Uterus (tissue), 4 donors: Measurements from ENCODE around the gene SIK2. TPM values are rescaled to one million over a fixed set of nuclear protein-coding genes. Genes with fewer than 3 reads are reported as not detected.

Experiments
- DNase-seq, 2 donors: peaks; one replicate each; pipeline ENCODE4 v3.0.0-alpha.2; 2019 to 2020
- H3K27ac ChIP-seq, 2 donors: fragments of 200-600 bp; sonication (generic); 1 replicate in 1 of 2; 2 replicates in 1 of 2; pipeline ENCODE4 v1.5.1; 2016 to 2018
- H3K27me3 ChIP-seq, 2 donors: fragments of 200-600 bp; sonication (generic); one replicate each; pipeline ENCODE4 v1.5.1; 2018 to 2019; ENCODE audit warnings: control low read depth in 1 of 2
- H3K36me3 ChIP-seq, 2 donors: fragments of 200-600 bp; sonication (generic); one replicate each; pipeline ENCODE4 v1.5.1; 2019; ENCODE audit warnings: control low read depth in 1 of 2
- H3K4me1 ChIP-seq, 2 donors: fragments of 200-600 bp; sonication (generic); one replicate each; pipeline ENCODE4 v1.5.1; 2018 to 2019; ENCODE audit warnings: control low read depth in 1 of 2
- H3K4me3 ChIP-seq, 2 donors: fragments of 200-600 bp; sonication (generic); 1 replicate in 1 of 2; 2 replicates in 1 of 2; pipeline ENCODE4 v1.5.1; 2018 to 2019; ENCODE audit warnings: mild to moderate bottlenecking in 1 of 2
- H3K9me3 ChIP-seq, 2 donors: fragments of 200-600 bp; sonication (generic); one replicate each; pipeline ENCODE4 v1.5.1; 2019; ENCODE audit warnings: control low read depth in 1 of 2
- POLR2A ChIP-seq, 2 donors: fragments of 450-650 bp; IDR thresholded peaks; one replicate each; pipeline ENCODE4 v1.6.1; 2016; ENCODE audit warnings: antibody characterized with exemption in 2 of 2, mild to moderate bottlenecking in 1 of 2, moderate library complexity in 1 of 2
- intact Hi-C: fragments of 100-400 bp; cut with DNase I; formaldehyde crosslinking; loops from one replicate; pipeline ENCODE4 v1.15.1; 2023; ENCODE audit warnings: low total_unique reads
- total RNA-seq, 4 donors: library from RNA; depleted of rRNA in 3 of 4; stranded (reverse); fragments of >200 nt in 3 of 4; gene quantifications; one replicate each; pipeline versions ENCODE4 v1.1.0 to v1.2.4, GENCODE V29; 2014 to 2023
- TF ChIP-seq, protein P1 (sequence below), 4 experiments: fragments of 200-600 bp in 2 of 4; fragments of 450-650 bp in 2 of 4; sonication (generic) in 2 of 4; IDR thresholded peaks; one replicate each; pipeline ENCODE4 v1.5.1; 2016 to 2019; ENCODE audit warnings: antibody characterized with exemption in 4 of 4, mild to moderate bottlenecking in 2 of 4, moderate library complexity in 1 of 4
- donor health status: DM: yes; HTN: yes; CAD: no.

SIK2 gene
- total RNA-seq, 4 donors from 2014 or later: 11.5 to 27.7 (median 16.7) TPM

DNA sequence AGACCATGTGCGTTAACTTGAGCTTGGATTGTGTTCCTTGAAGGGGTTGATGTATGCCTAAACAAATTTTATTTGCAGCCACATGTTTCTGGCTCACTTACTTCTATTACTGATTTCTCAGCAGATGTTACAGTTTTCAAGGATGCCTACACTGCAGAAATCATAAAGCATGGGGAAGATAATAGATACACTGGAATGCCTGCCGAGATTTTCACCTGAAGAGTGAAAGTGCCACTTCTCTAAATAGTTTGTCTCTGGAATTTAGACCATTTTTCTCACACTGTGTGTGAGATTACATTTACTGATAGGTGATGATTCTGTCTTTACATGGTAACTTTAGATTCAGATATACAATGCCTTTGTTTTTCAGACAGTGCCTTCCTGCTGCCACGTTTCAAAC, 81.6 kb downstream of the SIK2 start:
- Histone ChIP-seq H3K4me3 (no peak overlapping the region), H3K27me3 (no peaks in the 10 kb centered on the region), H3K36me3 (no peaks in the 10 kb centered on the region), H3K27ac (no peak overlapping the region), H3K4me1 (no peaks in the 10 kb centered on the region), H3K9me3 (no peaks in the 10 kb centered on the region)
- TF ChIP-seq, protein P1, sequence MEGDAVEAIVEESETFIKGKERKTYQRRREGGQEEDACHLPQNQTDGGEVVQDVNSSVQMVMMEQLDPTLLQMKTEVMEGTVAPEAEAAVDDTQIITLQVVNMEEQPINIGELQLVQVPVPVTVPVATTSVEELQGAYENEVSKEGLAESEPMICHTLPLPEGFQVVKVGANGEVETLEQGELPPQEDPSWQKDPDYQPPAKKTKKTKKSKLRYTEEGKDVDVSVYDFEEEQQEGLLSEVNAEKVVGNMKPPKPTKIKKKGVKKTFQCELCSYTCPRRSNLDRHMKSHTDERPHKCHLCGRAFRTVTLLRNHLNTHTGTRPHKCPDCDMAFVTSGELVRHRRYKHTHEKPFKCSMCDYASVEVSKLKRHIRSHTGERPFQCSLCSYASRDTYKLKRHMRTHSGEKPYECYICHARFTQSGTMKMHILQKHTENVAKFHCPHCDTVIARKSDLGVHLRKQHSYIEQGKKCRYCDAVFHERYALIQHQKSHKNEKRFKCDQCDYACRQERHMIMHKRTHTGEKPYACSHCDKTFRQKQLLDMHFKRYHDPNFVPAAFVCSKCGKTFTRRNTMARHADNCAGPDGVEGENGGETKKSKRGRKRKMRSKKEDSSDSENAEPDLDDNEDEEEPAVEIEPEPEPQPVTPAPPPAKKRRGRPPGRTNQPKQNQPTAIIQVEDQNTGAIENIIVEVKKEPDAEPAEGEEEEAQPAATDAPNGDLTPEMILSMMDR (IDR thresholded peaks at IDR 0.05): no peak
- TF ChIP-seq POLR2A (IDR thresholded peaks at IDR 0.05): no peak
- intact Hi-C loops: no loop called here
- DNase-seq: no peak

DNA sequence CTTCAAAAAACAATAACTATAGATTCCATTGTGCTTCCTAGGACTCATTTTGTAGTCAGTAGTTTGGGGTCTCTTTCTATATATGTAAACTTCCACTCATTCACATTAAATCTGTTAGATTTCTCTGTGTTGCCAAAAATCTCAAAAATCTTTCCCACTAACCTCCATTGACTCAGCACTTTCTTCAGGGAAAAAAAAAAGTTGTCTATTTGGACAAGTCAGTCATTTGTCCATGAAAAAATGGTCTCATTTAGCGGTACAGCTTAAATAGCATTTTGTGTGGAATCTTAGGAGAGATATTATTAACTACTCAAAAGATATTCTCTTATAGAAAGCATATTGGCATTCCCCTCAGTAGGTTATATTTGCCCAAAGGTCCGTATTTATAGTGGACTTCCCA, 82.0 kb downstream of the SIK2 start:
- Histone ChIP-seq H3K27me3 (no peaks in the 10 kb centered on the region), H3K36me3 (no peaks in the 10 kb centered on the region), H3K27ac (no peak overlapping the region), H3K9me3 (no peaks in the 10 kb centered on the region), H3K4me1 (no peaks in the 10 kb centered on the region), H3K4me3 (no peak overlapping the region)
- DNase-seq: no peak
- intact Hi-C loops: no loop called here
- TF ChIP-seq POLR2A (IDR thresholded peaks at IDR 0.05): no peak
- TF ChIP-seq, protein P1 (IDR thresholded peaks at IDR 0.05): no peak

DNA sequence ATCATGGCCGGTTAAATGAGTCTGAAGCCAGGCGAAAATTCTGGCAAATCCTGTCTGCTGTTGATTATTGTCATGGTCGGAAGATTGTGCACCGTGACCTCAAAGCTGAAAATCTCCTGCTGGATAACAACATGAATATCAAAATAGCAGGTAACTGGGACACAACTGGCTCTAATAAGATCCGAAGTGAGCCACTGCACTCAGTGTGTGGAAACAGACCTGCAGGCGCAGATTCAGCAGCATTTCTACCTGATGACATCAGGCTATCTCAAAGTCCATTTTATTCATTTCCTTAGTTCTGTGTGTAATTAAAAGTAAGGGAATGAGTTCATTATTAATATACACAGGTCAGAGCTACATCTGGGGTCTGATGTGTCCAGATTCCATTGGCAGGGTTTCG, 85.8 kb downstream of the SIK2 start:
- no peaks in the 10 kb centered on the region for H3K4me1 ChIP-seq
- no peak overlapping the region for H3K4me3 ChIP-seq
- no peak overlapping the region for H3K27ac ChIP-seq
- TF ChIP-seq, protein P1 (IDR thresholded peaks at IDR 0.05): no peak
- TF ChIP-seq POLR2A (IDR thresholded peaks at IDR 0.05): no peak
- intact Hi-C loops: no loop called here
- H3K27me3 ChIP-seq: no peaks in the 10 kb centered on the region
- DNase-seq: no peak
- no peaks in the 10 kb centered on the region for H3K36me3 ChIP-seq
- H3K9me3 ChIP-seq: no peaks in the 10 kb centered on the region

DNA sequence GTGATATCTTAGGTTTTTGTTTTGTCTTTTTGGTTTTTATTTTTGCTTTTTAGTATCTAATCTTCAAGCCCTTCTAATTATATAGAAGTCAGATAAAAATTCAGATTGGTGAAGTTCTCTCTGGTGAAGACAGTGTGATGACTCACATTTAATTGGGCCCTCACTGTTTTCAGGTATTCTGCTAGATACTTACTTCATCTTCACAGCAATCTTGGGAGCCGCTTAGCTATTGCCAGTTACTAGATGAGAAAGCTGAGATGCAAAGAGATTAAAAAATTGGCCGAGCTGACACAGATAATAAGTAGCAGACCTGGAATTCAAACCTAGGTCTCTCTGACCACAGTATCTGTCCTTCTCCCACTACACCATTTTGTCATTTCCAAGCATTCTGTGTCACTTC, 88.9 kb downstream of the SIK2 start:
- no peak overlapping the region for H3K4me3 ChIP-seq
- no peaks in the 10 kb centered on the region for H3K9me3 ChIP-seq
- no peaks in the 10 kb centered on the region for H3K36me3 ChIP-seq
- no peak for DNase-seq
- H3K27me3 ChIP-seq: no peaks in the 10 kb centered on the region
- no peaks in the 10 kb centered on the region for H3K4me1 ChIP-seq
- intact Hi-C loops: no loop called here
- H3K27ac ChIP-seq: no peak overlapping the region
- no peak for TF ChIP-seq POLR2A (IDR thresholded peaks at IDR 0.05)
- TF ChIP-seq, protein P1 (IDR thresholded peaks at IDR 0.05): no peak

DNA sequence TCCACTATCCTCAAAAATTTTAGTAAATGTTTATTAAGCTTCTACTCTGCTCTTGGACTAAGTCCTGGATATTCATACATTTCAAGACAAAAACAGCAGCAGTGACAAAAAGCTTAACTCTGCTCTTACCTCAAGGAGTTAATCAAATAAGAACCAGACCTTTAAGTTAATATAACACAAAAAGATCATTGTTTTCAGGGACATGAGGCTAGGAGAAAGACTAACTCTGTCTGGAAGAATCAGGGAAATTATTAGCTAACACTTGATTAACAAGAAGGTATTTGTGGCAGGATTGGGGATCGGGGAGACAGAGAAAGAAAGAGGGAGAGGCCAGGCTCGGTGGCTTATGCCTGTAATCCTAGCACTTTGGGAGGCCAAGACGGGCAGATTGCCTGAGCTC, 89.5 kb downstream of the SIK2 start:
- TF ChIP-seq, protein P1 (IDR thresholded peaks at IDR 0.05): no peak
- no peak for TF ChIP-seq POLR2A (IDR thresholded peaks at IDR 0.05)
- no peaks in the 10 kb centered on the region for H3K27me3 ChIP-seq
- H3K9me3 ChIP-seq: no peaks in the 10 kb centered on the region
- DNase-seq: no peak
- intact Hi-C loops: no loop called here
- no peaks in the 10 kb centered on the region for H3K4me1 ChIP-seq
- no peak overlapping the region for H3K27ac ChIP-seq
- H3K4me3 ChIP-seq: no peak overlapping the region
- no peaks in the 10 kb centered on the region for H3K36me3 ChIP-seq
